Osteoblast (primary cell): ENCODE results near the gene PML. TPM values are rescaled to one million over a fixed set of nuclear protein-coding genes. Genes with fewer than 3 reads are reported as not detected.
A peak's percentile ranks its signal among the peaks of the same experiment; 100 is the strongest.
"Not testable (repeated sequence)": the region's sequence is repeated elsewhere in the genome, so short reads cannot be mapped to it uniquely, and the experiment has no call there.

Experiments
- DNase-seq: peaks from one replicate; pipeline ENCODE4 v3.0.0; 2011; ENCODE audit warnings: low spot score, mixed read lengths; ENCODE audit not compliant: insufficient read length; ENCODE audit errors: missing footprints
- H2AFZ ChIP-seq: 2 replicates; pipeline ENCODE4 v1.6.0; 2011; ENCODE audit warnings: mild to moderate bottlenecking, low read length
- H3K27ac ChIP-seq: 2 replicates; pipeline ENCODE4 v1.5.1; 2011; ENCODE audit warnings: mild to moderate bottlenecking, low read depth, low read length, moderate library complexity
- H3K27me3 ChIP-seq: 2 replicates; pipeline ENCODE4 v1.6.0; 2012; ENCODE audit warnings: mild to moderate bottlenecking, control low read depth, inconsistent platforms, low read length, moderate library complexity; ENCODE audit not compliant: insufficient read depth
- H3K36me3 ChIP-seq: 2 replicates; pipeline ENCODE4 v1.5.1; 2011; ENCODE audit warnings: mild to moderate bottlenecking, low read length, control low read depth, moderate library complexity; ENCODE audit not compliant: insufficient read depth
- H3K4me1 ChIP-seq: 2 replicates; pipeline ENCODE4 v1.5.1; 2011; ENCODE audit warnings: mild to moderate bottlenecking, low read length, control low read depth, moderate library complexity; ENCODE audit not compliant: insufficient read depth
- H3K4me2 ChIP-seq: 2 replicates; pipeline ENCODE4 v1.6.0; 2011; ENCODE audit warnings: mild to moderate bottlenecking, low read length; ENCODE audit not compliant: insufficient read depth
- H3K4me3 ChIP-seq: fragments of 200-600 bp; sonication (generic); 3 replicates; pipeline ENCODE4 v1.5.1; 2012; ENCODE audit warnings: mild to moderate bottlenecking, low read length, inconsistent platforms; ENCODE audit not compliant: insufficient read depth
- H3K79me2 ChIP-seq: 2 replicates; pipeline ENCODE4 v1.6.0; 2012; ENCODE audit warnings: mild to moderate bottlenecking, low read length, control low read depth, inconsistent platforms; ENCODE audit not compliant: insufficient read depth
- H3K9me3 ChIP-seq: 2 replicates; pipeline ENCODE4 v1.5.1; 2011; ENCODE audit warnings: low read depth, low read length, control low read depth
- H4K20me1 ChIP-seq: 2 replicates; pipeline ENCODE4 v1.6.0; 2012; ENCODE audit warnings: mild to moderate bottlenecking, low read length, control low read depth; ENCODE audit not compliant: insufficient read depth
- CTCF ChIP-seq: IDR thresholded peaks from 2 replicates; pipeline ENCODE4 v1.5.1; 2011; ENCODE audit warnings: mild to moderate bottlenecking, low read depth, low read length, moderate library complexity; ENCODE audit errors: extremely low read depth
- total RNA-seq: library from RNA; depleted of rRNA; stranded (reverse); fragments of >200 nt; gene quantifications from 2 replicates; pipeline ENCODE4 v1.2.3, GENCODE V29; 2012

The PML gene
- total RNA-seq, 1 donor = 46.7 TPM

GRCh38 chr15:74045636-74046274 is 51.2 kb downstream of the PML start:
- Histone ChIP-seq H3K36me3 (peaks cover 17% of the 10 kb centered on the region), H3K27me3 (no peaks in the 10 kb centered on the region), H3K4me2 (no peak overlapping the region), H3K4me1 (peaks cover 27% of the 10 kb centered on the region), H3K9me3 (no peaks in the 10 kb centered on the region), H2AFZ (no peak overlapping the region), H3K79me2 (no peaks in the 10 kb centered on the region), H4K20me1 (no peaks in the 10 kb centered on the region), H3K27ac (no peak overlapping the region), H3K4me3 (no peak overlapping the region)
- peak; percentile 72 for DNase-seq
- TF ChIP-seq CTCF = no peak

- H3K4me2 ChIP-seq = no peak overlapping the region
- no peaks in the 10 kb centered on the region for H3K79me2 ChIP-seq
- no peak overlapping the region for H3K27ac ChIP-seq
- peak; percentile 38 for DNase-seq
- H3K4me1 ChIP-seq = peaks cover 26% of the 10 kb centered on the region
- no peak for TF ChIP-seq CTCF
- H3K27me3 ChIP-seq = no peaks in the 10 kb centered on the region
- H4K20me1 ChIP-seq = no peaks in the 10 kb centered on the region
- H3K36me3 ChIP-seq = peaks cover 15% of the 10 kb centered on the region
- H3K9me3 ChIP-seq = no peaks in the 10 kb centered on the region
- no peak overlapping the region for H2AFZ ChIP-seq
- H3K4me3 ChIP-seq = no peak overlapping the region
Measured at GRCh38 chr15:74046275-74046674, 51.8 kb downstream of the PML start.

- H3K79me2 ChIP-seq = no peaks in the 10 kb centered on the region
- H3K4me1 ChIP-seq = peaks cover 43% of the 10 kb centered on the region
- no peak for TF ChIP-seq CTCF
- no peaks in the 10 kb centered on the region for H3K36me3 ChIP-seq
- H3K27me3 ChIP-seq = no peaks in the 10 kb centered on the region
- H3K4me2 ChIP-seq = no peak overlapping the region
- H3K9me3 ChIP-seq = no peaks in the 10 kb centered on the region
- no peaks in the 10 kb centered on the region for H4K20me1 ChIP-seq
- H3K27ac ChIP-seq = peak overlapping the region; percentile 81
- H2AFZ ChIP-seq = no peak overlapping the region
- no peak overlapping the region for H3K4me3 ChIP-seq
- DNase-seq = peak; percentile 60
Measured at GRCh38 chr15:74050127-74050526, 55.6 kb downstream of the PML start.

DNA sequence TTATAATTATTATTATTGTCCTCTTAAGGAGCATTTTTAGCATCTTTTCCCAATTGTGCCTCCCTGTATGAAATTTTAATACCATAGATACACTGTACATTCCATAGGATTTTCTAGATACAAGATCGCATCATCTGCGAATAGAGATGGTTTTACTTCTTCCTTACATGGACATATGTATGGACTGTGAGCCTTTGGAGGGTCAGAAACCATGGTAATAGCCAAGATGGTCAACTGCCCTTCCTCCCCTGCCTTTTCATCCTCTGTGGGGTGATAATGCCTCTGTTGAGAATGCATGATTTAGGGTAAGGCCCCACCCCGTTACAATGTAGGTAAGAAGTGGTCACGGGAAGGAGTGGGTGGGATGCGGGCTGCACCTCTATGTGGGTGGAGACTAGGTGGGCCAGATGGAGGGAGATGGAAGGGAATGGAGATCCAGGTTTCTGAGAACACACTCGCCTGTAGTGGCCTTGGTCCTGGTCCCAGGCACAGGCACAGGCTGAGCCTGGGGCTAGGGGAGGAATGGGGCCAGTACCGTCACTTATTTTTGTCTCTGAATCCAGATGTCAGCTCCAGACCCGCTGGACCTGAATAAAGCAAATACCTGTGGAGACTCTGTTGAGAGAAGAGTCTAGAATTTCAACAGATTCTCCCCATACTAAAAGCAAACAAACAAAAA is 56.2 kb downstream of the PML start:
- H3K4me2 ChIP-seq = peak overlapping the region; percentile 63
- no peak for TF ChIP-seq CTCF
- no peaks in the 10 kb centered on the region for H3K79me2 ChIP-seq
- no peaks in the 10 kb centered on the region for H3K36me3 ChIP-seq
- peaks cover 43% of the 10 kb centered on the region for H3K4me1 ChIP-seq
- H3K4me3 ChIP-seq = no peak overlapping the region
- H3K27ac ChIP-seq = peak overlapping the region; percentile 81
- no peaks in the 10 kb centered on the region for H3K27me3 ChIP-seq
- H4K20me1 ChIP-seq = no peaks in the 10 kb centered on the region
- peak overlapping the region; percentile 18 for H2AFZ ChIP-seq
- peak; percentile 75 for DNase-seq
- H3K9me3 ChIP-seq = no peaks in the 10 kb centered on the region

DNA sequence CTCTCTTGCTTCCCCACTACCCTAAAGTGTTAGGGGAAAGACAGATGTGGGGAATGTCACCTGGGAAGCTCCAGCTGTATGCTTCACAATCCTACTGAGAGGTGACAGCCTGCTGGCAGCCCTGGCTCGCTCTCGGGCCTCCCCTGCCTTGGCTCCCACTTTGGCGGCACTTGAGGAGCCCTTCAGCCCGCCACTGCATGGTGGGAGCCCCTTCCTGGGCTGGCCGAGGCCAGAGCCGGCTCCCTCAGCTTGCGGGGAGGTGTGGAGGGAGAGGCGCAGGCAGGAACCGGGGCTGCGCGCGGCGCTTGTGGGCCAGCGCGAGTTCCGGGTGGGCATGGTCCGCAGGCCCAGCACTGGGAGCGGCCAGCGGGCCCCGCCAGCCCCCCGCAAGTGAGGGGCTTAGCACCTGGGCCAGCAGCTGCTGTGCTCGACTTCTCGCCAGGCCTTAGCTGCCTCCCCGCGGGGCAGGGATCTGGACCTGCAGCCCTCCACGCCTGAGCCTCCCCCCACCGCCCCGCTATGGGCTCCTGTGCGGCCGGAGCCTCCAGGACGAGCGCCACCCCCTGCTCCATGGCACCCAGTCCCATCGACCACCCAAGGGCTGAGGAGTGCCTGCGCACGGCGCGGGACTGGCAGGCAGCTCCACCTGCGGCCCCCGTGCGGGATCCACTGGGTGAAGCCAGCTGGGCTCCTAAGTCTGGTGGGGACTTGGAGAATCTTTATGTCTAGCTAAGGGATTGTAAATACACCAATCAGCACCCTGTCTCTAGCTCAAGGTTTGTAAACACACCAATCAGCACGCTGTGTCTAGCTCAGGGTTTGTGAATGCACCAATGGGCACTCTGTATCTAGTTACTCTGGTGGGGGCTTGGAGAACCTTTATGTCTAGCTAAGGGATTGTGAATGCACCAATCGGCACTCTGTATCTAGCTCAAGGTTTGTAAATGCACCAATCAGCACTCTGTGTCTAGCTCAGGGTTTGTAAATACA is 58.0 kb downstream of the PML start:
- not testable (repeated sequence) for H2AFZ ChIP-seq, H3K36me3 ChIP-seq, H3K4me2 ChIP-seq, H3K27me3 ChIP-seq, H3K79me2 ChIP-seq, H3K27ac ChIP-seq, H3K4me3 ChIP-seq, DNase-seq, H4K20me1 ChIP-seq, H3K9me3 ChIP-seq
- peaks cover 43% of the 10 kb centered on the region for H3K4me1 ChIP-seq
